OCI-LY1 (cell line): ENCODE results near the gene GPR26.

Experiments used
- H2AFZ ChIP-seq: fragments of 200-600 bp; sonication (generic), shearing (Covaris generic); 2 replicates; pipeline ENCODE4 v1.6.0; 2014; ENCODE audit warnings: antibody characterized with exemption, mild to moderate bottlenecking, low read length
- H3F3A ChIP-seq: fragments of 200-600 bp; sonication (generic), shearing (Covaris generic); 2 replicates; pipeline ENCODE4 v1.6.0; 2014; ENCODE audit warnings: mild to moderate bottlenecking, antibody characterized with exemption, low read length, moderate library complexity; ENCODE audit not compliant: insufficient read depth
- H3K27ac ChIP-seq: fragments of 200-600 bp; sonication (generic); 2 replicates; pipeline ENCODE4 v1.5.1; 2014; ENCODE audit warnings: low read length, mixed run types, mild to moderate bottlenecking, low read depth; ENCODE audit not compliant: poor library complexity, severe bottlenecking
- H3K27me3 ChIP-seq: fragments of 200-600 bp; sonication (generic); 2 replicates; pipeline ENCODE4 v1.6.0; 2014; ENCODE audit warnings: antibody characterized with exemption, mild to moderate bottlenecking, low read length, moderate library complexity; ENCODE audit not compliant: insufficient read depth
- H3K36me3 ChIP-seq: fragments of 200-600 bp; sonication (generic); 2 replicates; pipeline ENCODE4 v1.6.1; 2014; ENCODE audit warnings: mild to moderate bottlenecking, antibody characterized with exemption, low read length, moderate library complexity, mixed read lengths; ENCODE audit not compliant: insufficient read depth
- H3K4me1 ChIP-seq: fragments of 200-600 bp; sonication (generic); 2 replicates; pipeline ENCODE4 v1.5.1; 2014; ENCODE audit warnings: mild to moderate bottlenecking, low read length, moderate library complexity; ENCODE audit not compliant: insufficient read depth, severe bottlenecking
- H3K4me2 ChIP-seq: fragments of 200-600 bp; sonication (generic), shearing (Covaris generic); 2 replicates; pipeline ENCODE4 v1.6.1; 2014; ENCODE audit warnings: low read length
- H3K4me3 ChIP-seq: fragments of 200-600 bp; sonication (generic); 2 replicates; pipeline ENCODE4 v1.5.1; 2014; ENCODE audit warnings: low read length, low read depth, mild to moderate bottlenecking, mixed read lengths; ENCODE audit not compliant: poor library complexity, severe bottlenecking
- H3K79me2 ChIP-seq: fragments of 200-600 bp; shearing (Covaris generic); 2 replicates; pipeline ENCODE4 v1.6.1; 2016; ENCODE audit warnings: mixed run types, low read length, mixed read lengths; ENCODE audit not compliant: insufficient read depth
- H3K9ac ChIP-seq: fragments of 200-600 bp; sonication (generic), shearing (Covaris generic); 2 replicates; pipeline ENCODE4 v1.6.1; 2014; ENCODE audit warnings: mild to moderate bottlenecking, low read length, mixed read lengths
- H3K9me2 ChIP-seq: fragments of 200-600 bp; sonication (generic), shearing (Covaris generic); 2 replicates; pipeline ENCODE4 v1.6.1; 2014; ENCODE audit warnings: low read depth, mild to moderate bottlenecking, low read length, mixed read lengths
- H3K9me3 ChIP-seq: fragments of 200-600 bp; shearing (Covaris generic); 2 replicates; pipeline ENCODE4 v1.6.1; 2014; ENCODE audit warnings: low read length, mixed read lengths
- H4K20me1 ChIP-seq: fragments of 200-600 bp; sonication (generic), shearing (Covaris generic); 2 replicates; pipeline ENCODE4 v1.6.0; 2016; ENCODE audit warnings: mild to moderate bottlenecking, low read length; ENCODE audit not compliant: insufficient read depth
- CTCF ChIP-seq: fragments of 200-600 bp; sonication (generic), shearing (Covaris generic); IDR thresholded peaks from 2 replicates; pipeline ENCODE4 v1.5.1; 2017; ENCODE audit warnings: mild to moderate bottlenecking, antibody characterized with exemption, low read length, moderate library complexity, mixed read lengths
- EZH2 ChIP-seq: fragments of 200-600 bp; sonication (generic), shearing (Covaris generic); IDR thresholded peaks from 2 replicates; pipeline ENCODE4 v1.8.0; 2017; ENCODE audit warnings: borderline replicate concordance, mixed run types, mild to moderate bottlenecking, antibody characterized with exemption, low read length, moderate library complexity, mixed read lengths

Gene GPR26

GRCh38 chr10:123635745-123636144 lies 30.4 kb upstream of the GPR26 start:
- TF ChIP-seq CTCF (no peak), EZH2 (no peak)
- Histone ChIP-seq H3K4me1 (no peaks in the 10 kb centered on the region), H4K20me1 (no peaks in the 10 kb centered on the region), H3F3A (no peaks in the 10 kb centered on the region), H3K27me3 (peaks cover 3% of the 10 kb centered on the region; the same call in 1 of the 2 replicates), H3K9ac (no peak overlapping the region), H3K27ac (no peak overlapping the region), H3K79me2 (no peaks in the 10 kb centered on the region), H3K9me3 (no peaks in the 10 kb centered on the region), H3K9me2 (no peaks in the 10 kb centered on the region), H3K4me3 (no peak overlapping the region), H3K36me3 (no peaks in the 10 kb centered on the region), H2AFZ (no peak overlapping the region), H3K4me2 (no peak overlapping the region)

- H3K27me3 ChIP-seq, result peaks cover 3% of the 10 kb centered on the region; the same call in 1 of the 2 replicates
- H3K4me3 ChIP-seq, result no peak overlapping the region
- H3K9me3 ChIP-seq, result no peaks in the 10 kb centered on the region
- H3K4me2 ChIP-seq, result no peak overlapping the region
- H2AFZ ChIP-seq, result no peak overlapping the region
- H3K4me1 ChIP-seq, result no peaks in the 10 kb centered on the region
- H3F3A ChIP-seq, result no peaks in the 10 kb centered on the region
- no peaks in the 10 kb centered on the region for H4K20me1 ChIP-seq
- no peaks in the 10 kb centered on the region for H3K36me3 ChIP-seq
- H3K27ac ChIP-seq, result no peak overlapping the region
- TF ChIP-seq EZH2, result no peak
- TF ChIP-seq CTCF, result no peak
- H3K9me2 ChIP-seq, result no peaks in the 10 kb centered on the region
- no peaks in the 10 kb centered on the region for H3K79me2 ChIP-seq
- H3K9ac ChIP-seq, result no peak overlapping the region
Measured at GRCh38 chr10:123636598-123637325, 29.4 kb upstream of the GPR26 start.

- H3K4me2 ChIP-seq, result no peak overlapping the region
- TF ChIP-seq CTCF (no peak), EZH2 (no peak)
- no peaks in the 10 kb centered on the region for H3K4me1 ChIP-seq
- H3K27me3 ChIP-seq, result peaks cover 3% of the 10 kb centered on the region; the same call in 1 of the 2 replicates
- no peaks in the 10 kb centered on the region for H3K9me3 ChIP-seq
- no peak overlapping the region for H3K27ac ChIP-seq
- H3K9ac ChIP-seq, result no peak overlapping the region
- no peak overlapping the region for H3K4me3 ChIP-seq
- no peaks in the 10 kb centered on the region for H3F3A ChIP-seq
- no peaks in the 10 kb centered on the region for H3K9me2 ChIP-seq
- no peaks in the 10 kb centered on the region for H3K79me2 ChIP-seq
- H4K20me1 ChIP-seq, result no peaks in the 10 kb centered on the region
- no peak overlapping the region for H2AFZ ChIP-seq
- no peaks in the 10 kb centered on the region for H3K36me3 ChIP-seq
Measured at GRCh38 chr10:123637326-123637880, 28.8 kb upstream of the GPR26 start.
